H9 (cell line): ENCODE measurements around the gene AACS. TPM values are rescaled to one million over a fixed set of nuclear protein-coding genes. Genes with fewer than 3 reads are reported as not detected.

ENCODE experiments used
- DNase-seq: peaks from one replicate; pipeline ENCODE4 v3.0.0-alpha.2; 2017
- H2AFZ ChIP-seq: one replicate; pipeline ENCODE4 v1.6.1; 2013; ENCODE audit warnings: mild to moderate bottlenecking, low read length, control low read depth, moderate library complexity
- H2AK5ac ChIP-seq: 2 replicates; pipeline ENCODE4 v1.6.1; 2013; ENCODE audit warnings: low read length, control low read depth, mixed read lengths; ENCODE audit not compliant: insufficient read length
- H2BK120ac ChIP-seq: one replicate; pipeline ENCODE4 v1.6.1; 2013; ENCODE audit warnings: low read depth, mild to moderate bottlenecking, low read length, control low read depth, inconsistent platforms; ENCODE audit not compliant: poor library complexity, severe bottlenecking
- H2BK12ac ChIP-seq: 2 replicates; pipeline ENCODE4 v1.6.1; 2013; ENCODE audit warnings: low read length, control low read depth, mixed read lengths, low read depth; ENCODE audit not compliant: insufficient read length
- H2BK15ac ChIP-seq: 2 replicates; pipeline ENCODE4 v1.6.1; 2013; ENCODE audit warnings: low read depth, low read length, control low read depth
- H2BK20ac ChIP-seq: one replicate; pipeline ENCODE4 v1.6.1; 2013; ENCODE audit warnings: low read depth, mild to moderate bottlenecking, low read length, control low read depth, inconsistent platforms; ENCODE audit not compliant: poor library complexity, severe bottlenecking
- H2BK5ac ChIP-seq: 2 replicates; pipeline ENCODE4 v1.6.1; 2013; ENCODE audit warnings: low read length, control low read depth, mixed read lengths; ENCODE audit not compliant: insufficient read length
- H3K14ac ChIP-seq: 2 replicates; pipeline ENCODE4 v1.6.1; 2013; ENCODE audit warnings: low read length, control low read depth; ENCODE audit not compliant: insufficient read depth
- H3K18ac ChIP-seq: 2 replicates; pipeline ENCODE4 v1.6.1; 2013; ENCODE audit warnings: low read depth, mild to moderate bottlenecking, mixed read lengths, low read length, control low read depth; ENCODE audit not compliant: insufficient read length
- H3K23ac ChIP-seq: 2 replicates; pipeline ENCODE4 v1.6.1; 2013; ENCODE audit warnings: low read length, control low read depth, mixed read lengths, low read depth; ENCODE audit not compliant: insufficient read length
- H3K23me2 ChIP-seq: 2 replicates; pipeline ENCODE4 v1.6.1; 2013; ENCODE audit warnings: low read depth, mild to moderate bottlenecking, mixed read lengths, low read length, control low read depth; ENCODE audit not compliant: insufficient read length, poor library complexity, severe bottlenecking
- H3K27ac ChIP-seq: 2 replicates; pipeline ENCODE4 v1.5.1; 2013; ENCODE audit warnings: low read length, control low read depth, mixed read lengths, low read depth; ENCODE audit not compliant: insufficient read length
- H3K27me3 ChIP-seq: 2 replicates; pipeline ENCODE4 v1.6.1; 2013; ENCODE audit warnings: low read length, control low read depth, inconsistent platforms; ENCODE audit not compliant: insufficient read depth
- H3K4ac ChIP-seq: 2 replicates; pipeline ENCODE4 v1.6.1; 2013; ENCODE audit warnings: low read depth, mild to moderate bottlenecking, control low read depth, inconsistent platforms, low read length, moderate library complexity
- H3K4me1 ChIP-seq: 2 replicates; pipeline ENCODE4 v1.6.1; 2013; ENCODE audit warnings: low read length, control low read depth, inconsistent platforms; ENCODE audit not compliant: insufficient read depth
- H3K4me2 ChIP-seq: 2 replicates; pipeline ENCODE4 v1.6.1; 2013; ENCODE audit warnings: low read length, control low read depth, mixed read lengths; ENCODE audit not compliant: insufficient read length, insufficient read depth
- H3K56ac ChIP-seq: 2 replicates; pipeline ENCODE4 v1.6.1; 2013; ENCODE audit warnings: low read depth, mild to moderate bottlenecking, mixed read lengths, low read length, control low read depth; ENCODE audit not compliant: insufficient read length
- H3K79me1 ChIP-seq: 2 replicates; pipeline ENCODE4 v1.6.1; 2013; ENCODE audit warnings: low read depth, mild to moderate bottlenecking, moderate library complexity, low read length, control low read depth, inconsistent platforms; ENCODE audit not compliant: insufficient read depth, poor library complexity, severe bottlenecking
- H3K79me2 ChIP-seq: 2 replicates; pipeline ENCODE4 v1.6.1; 2013; ENCODE audit warnings: low read length, control low read depth, inconsistent platforms; ENCODE audit not compliant: insufficient read depth
- H3K9ac ChIP-seq: 2 replicates; pipeline ENCODE4 v1.6.1; 2013; ENCODE audit warnings: low read length, control low read depth, mixed read lengths; ENCODE audit not compliant: insufficient read length; ENCODE audit errors: extremely low read depth
- H3K9me3 ChIP-seq: one replicate; pipeline ENCODE4 v1.6.1; 2013; ENCODE audit warnings: low read depth, low read length, inconsistent platforms; ENCODE audit not compliant: control insufficient read depth
- H3T11ph ChIP-seq: one replicate; pipeline ENCODE4 v1.6.1; 2013; ENCODE audit warnings: mild to moderate bottlenecking, low read length, control low read depth, inconsistent platforms
- H4K20me1 ChIP-seq: one replicate; pipeline ENCODE4 v1.6.1; 2013; ENCODE audit not compliant: control insufficient read depth, insufficient read length, insufficient read depth
- H4K5ac ChIP-seq: 2 replicates; pipeline ENCODE4 v1.6.1; 2013; ENCODE audit warnings: low read depth, mild to moderate bottlenecking, mixed read lengths, low read length, control low read depth; ENCODE audit not compliant: insufficient read length
- H4K8ac ChIP-seq: replicated peaks from 2 replicates; pipeline ENCODE4 v1.6.1; 2013; ENCODE audit warnings: low read length, control low read depth, mixed read lengths, low read depth; ENCODE audit not compliant: insufficient read length
- H4K91ac ChIP-seq: 2 replicates; pipeline ENCODE4 v1.6.1; 2013; ENCODE audit warnings: low read depth, mild to moderate bottlenecking, moderate library complexity, mixed read lengths, low read length, control low read depth; ENCODE audit not compliant: insufficient read length
- H3K27ac Mint-ChIP-seq, 3 experiments: 2 replicates in 2 of 3; 3 replicates in 1 of 3; pipeline ENCODE4 v1.8.0; 2020 to 2021; ENCODE audit warnings: mixed read lengths in 3 of 3, mild to moderate bottlenecking in 1 of 3, moderate library complexity in 1 of 3
- H3K27me3 Mint-ChIP-seq: 2 replicates; pipeline ENCODE4 v1.8.0; 2021; ENCODE audit warnings: low read depth, mild to moderate bottlenecking, moderate library complexity, mixed read lengths
- H3K36me3 Mint-ChIP-seq, 3 experiments: 2 replicates in 2 of 3; 3 replicates in 1 of 3; pipeline ENCODE4 v1.8.0; 2020 to 2021; ENCODE audit warnings: low read depth in 3 of 3, mixed read lengths in 3 of 3; ENCODE audit not compliant: insufficient read depth in 1 of 3
- H3K4me1 Mint-ChIP-seq, 2 experiments: 2 replicates each; pipeline ENCODE4 v1.8.0; 2020; ENCODE audit warnings: mixed read lengths in 2 of 2
- H3K4me3 Mint-ChIP-seq, 2 experiments: 2 replicates in 1 of 2; 3 replicates in 1 of 2; pipeline ENCODE4 v1.8.0; 2020 to 2021; ENCODE audit warnings: mild to moderate bottlenecking in 2 of 2, mixed read lengths in 2 of 2, moderate library complexity in 1 of 2
- H3K9me3 Mint-ChIP-seq, 2 experiments: 2 replicates in 1 of 2; 3 replicates in 1 of 2; pipeline ENCODE4 v1.8.0; 2020; ENCODE audit warnings: mild to moderate bottlenecking in 2 of 2, mixed read lengths in 2 of 2, moderate library complexity in 1 of 2
- WGBS: extraction: QIAGEN DNeasy Blood & Tissue Kit; methylation state at CpG from one replicate; pipeline ENCODE4 v1.1.7; 2013; ENCODE audit warnings: missing lambda C conversion rate, low lambda C conversion rate, mixed read lengths; ENCODE audit not compliant: insufficient read length; ENCODE audit errors: extremely low coverage; 5-methylcytosine and 5-hydroxymethylcytosine counted together
- total RNA-seq: library from RNA; stranded (reverse); gene quantifications from 2 replicates; pipeline ENCODE4 v1.2.1, GENCODE V29; 2021
- TF ChIP-seq, protein P1 (sequence below): fragments of 200-600 bp; sonication (generic); conservative IDR thresholded peaks from 3 replicates; pipeline ENCODE4 v1.8.0; 2021; ENCODE audit warnings: antibody characterized with exemption, mild to moderate bottlenecking

AACS gene
- total RNA-seq, 1 experiment from 2014 or later: 35.0 TPM

DNA sequence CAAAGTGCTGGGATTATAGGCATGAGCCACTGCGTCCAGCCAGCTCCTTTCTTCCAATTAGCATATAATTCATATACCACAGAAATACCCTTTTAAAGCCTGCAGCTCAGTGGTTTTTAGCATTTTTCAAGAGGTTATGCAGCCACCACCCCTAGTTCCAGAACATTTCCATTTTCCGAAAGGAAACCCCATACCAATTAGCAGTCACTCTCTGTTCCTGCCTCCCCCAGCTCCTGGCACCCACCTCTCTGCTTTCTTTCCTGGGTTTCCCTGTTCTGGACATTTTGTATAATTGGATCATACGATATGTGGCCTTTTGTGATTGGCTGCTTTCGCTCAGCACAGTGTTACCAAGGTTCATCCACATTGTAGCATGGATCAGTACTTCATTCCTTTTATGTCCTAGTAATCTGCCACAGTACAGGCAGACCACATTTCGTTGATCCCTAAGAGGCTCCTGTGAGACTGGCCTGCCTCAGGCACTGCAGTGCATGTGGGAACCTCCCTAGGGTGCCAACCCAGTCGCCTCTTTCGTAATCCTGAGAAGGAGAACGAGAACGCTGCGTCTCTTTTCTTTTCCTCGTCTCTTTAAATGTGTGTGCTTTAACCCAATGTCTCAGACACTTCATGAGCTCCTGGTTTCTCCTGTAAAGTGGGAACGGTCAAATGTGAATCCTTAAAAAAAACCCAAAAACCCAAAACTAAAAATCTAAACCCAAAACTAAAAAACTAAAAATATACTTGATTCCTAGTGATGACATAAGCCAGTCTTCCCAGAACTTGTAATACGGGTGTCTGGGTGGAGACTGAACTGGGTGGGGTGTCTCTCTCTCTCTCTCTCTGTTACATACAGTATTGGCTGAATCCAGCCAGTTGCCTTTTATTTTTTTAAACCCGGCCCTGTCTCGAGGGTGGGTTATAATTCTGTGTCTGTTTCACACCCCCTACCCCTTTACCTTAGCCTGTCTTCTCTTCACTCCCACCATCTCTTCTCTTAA lies 14.7 kb downstream of the AACS start:
- DNase-seq: no peak
- H3K79me2 ChIP-seq: no peaks in the 10 kb centered on the region
- no peak overlapping the region for H4K5ac ChIP-seq
- no peaks in the 10 kb centered on the region for H4K20me1 ChIP-seq
- H2AK5ac ChIP-seq: no peak overlapping the region
- no peak overlapping the region for H2AFZ ChIP-seq
- H3K23ac ChIP-seq: no peak overlapping the region
- H3K27me3 ChIP-seq: no peaks in the 10 kb centered on the region
- H3K9me3 ChIP-seq: no peaks in the 10 kb centered on the region
- Mint-ChIP-seq H3K36me3 (peaks cover 46 to 67% (median 62%) of the 10 kb centered on the region in 3 experiments; a peak in 6 of 7 replicates), H3K27ac (peak overlapping the region in 1 of 3 experiments; percentile 49; a peak in 1 of 7 replicates), H3K4me3 (no peak overlapping the region), H3K4me1 (no peaks in the 10 kb centered on the region), H3K27me3 (no peaks in the 10 kb centered on the region), H3K9me3 (no peaks in the 10 kb centered on the region)
- WGBS: no CpG with 5 or more reads among the region's 15 CpGs
- H3K56ac ChIP-seq: no peak overlapping the region
- H3K9ac ChIP-seq: no peak overlapping the region
- H3K4ac ChIP-seq: no peak overlapping the region
- no peak overlapping the region for H2BK5ac ChIP-seq
- no peak overlapping the region for H2BK15ac ChIP-seq
- no peak overlapping the region for H3K14ac ChIP-seq
- H3K4me1 ChIP-seq: no peaks in the 10 kb centered on the region
- no peak overlapping the region for H3T11ph ChIP-seq
- H2BK12ac ChIP-seq: no peak overlapping the region
- no peaks in the 10 kb centered on the region for H3K79me1 ChIP-seq
- no peak overlapping the region for H3K4me2 ChIP-seq
- no peak overlapping the region for H4K8ac ChIP-seq
- no peak overlapping the region for H4K91ac ChIP-seq
- no peaks in the 10 kb centered on the region for H3K23me2 ChIP-seq
- no peak overlapping the region for H2BK20ac ChIP-seq
- H2BK120ac ChIP-seq: no peak overlapping the region
- TF ChIP-seq, protein P1, sequence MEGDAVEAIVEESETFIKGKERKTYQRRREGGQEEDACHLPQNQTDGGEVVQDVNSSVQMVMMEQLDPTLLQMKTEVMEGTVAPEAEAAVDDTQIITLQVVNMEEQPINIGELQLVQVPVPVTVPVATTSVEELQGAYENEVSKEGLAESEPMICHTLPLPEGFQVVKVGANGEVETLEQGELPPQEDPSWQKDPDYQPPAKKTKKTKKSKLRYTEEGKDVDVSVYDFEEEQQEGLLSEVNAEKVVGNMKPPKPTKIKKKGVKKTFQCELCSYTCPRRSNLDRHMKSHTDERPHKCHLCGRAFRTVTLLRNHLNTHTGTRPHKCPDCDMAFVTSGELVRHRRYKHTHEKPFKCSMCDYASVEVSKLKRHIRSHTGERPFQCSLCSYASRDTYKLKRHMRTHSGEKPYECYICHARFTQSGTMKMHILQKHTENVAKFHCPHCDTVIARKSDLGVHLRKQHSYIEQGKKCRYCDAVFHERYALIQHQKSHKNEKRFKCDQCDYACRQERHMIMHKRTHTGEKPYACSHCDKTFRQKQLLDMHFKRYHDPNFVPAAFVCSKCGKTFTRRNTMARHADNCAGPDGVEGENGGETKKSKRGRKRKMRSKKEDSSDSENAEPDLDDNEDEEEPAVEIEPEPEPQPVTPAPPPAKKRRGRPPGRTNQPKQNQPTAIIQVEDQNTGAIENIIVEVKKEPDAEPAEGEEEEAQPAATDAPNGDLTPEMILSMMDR: no peak
- H3K18ac ChIP-seq: no peak overlapping the region
- no peak overlapping the region for H3K27ac ChIP-seq
